HG03103 (cell line): ENCODE data around the gene MARCHF10.
"Not testable (repeated sequence)": the region's sequence is repeated elsewhere in the genome, so short reads cannot be mapped to it uniquely, and the experiment has no call there.

ENCODE experiments used
- ATAC-seq: cut with Tn5 transposase; IDR thresholded peaks from one replicate; pipeline ENCODE4 v1.9.1; 2021; ENCODE audit warnings: low read depth; ENCODE audit not compliant: unreplicated experiment

MARCHF10 gene

DNA sequence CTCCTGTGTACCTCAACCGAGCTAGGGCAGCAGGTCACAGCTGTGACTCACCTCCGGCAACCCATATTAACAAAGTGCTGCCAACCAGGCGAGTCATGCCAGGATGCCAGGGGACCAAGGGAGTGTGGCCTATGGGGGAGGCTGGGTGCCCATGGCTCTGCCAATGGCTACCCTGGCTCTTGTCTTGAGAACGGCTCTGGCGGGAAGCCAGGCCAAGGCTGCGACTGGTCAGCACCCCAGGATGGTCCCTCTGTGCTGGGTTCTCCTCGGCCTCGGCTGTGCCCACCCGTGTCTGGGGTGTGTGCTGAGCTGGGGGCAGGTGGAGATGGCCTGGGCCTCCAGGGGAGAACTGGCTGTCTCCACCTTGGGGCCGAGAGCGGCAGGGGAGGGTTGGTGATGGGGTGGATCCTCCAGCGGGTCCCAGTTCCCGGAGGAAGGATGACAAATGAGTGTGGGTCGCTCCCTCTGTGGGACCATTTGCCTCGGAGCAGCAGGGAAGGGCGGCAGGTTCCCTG, 104.8 kb downstream of the MARCHF10 start:
- no peak for ATAC-seq

- no peak for ATAC-seq
Measured at GRCh38 chr17:62702746-62703260, 105.3 kb downstream of the MARCHF10 start.

GRCh38 chr17:62701706-62702085, 106.4 kb downstream of the MARCHF10 start:
- ATAC-seq, result no peak

DNA sequence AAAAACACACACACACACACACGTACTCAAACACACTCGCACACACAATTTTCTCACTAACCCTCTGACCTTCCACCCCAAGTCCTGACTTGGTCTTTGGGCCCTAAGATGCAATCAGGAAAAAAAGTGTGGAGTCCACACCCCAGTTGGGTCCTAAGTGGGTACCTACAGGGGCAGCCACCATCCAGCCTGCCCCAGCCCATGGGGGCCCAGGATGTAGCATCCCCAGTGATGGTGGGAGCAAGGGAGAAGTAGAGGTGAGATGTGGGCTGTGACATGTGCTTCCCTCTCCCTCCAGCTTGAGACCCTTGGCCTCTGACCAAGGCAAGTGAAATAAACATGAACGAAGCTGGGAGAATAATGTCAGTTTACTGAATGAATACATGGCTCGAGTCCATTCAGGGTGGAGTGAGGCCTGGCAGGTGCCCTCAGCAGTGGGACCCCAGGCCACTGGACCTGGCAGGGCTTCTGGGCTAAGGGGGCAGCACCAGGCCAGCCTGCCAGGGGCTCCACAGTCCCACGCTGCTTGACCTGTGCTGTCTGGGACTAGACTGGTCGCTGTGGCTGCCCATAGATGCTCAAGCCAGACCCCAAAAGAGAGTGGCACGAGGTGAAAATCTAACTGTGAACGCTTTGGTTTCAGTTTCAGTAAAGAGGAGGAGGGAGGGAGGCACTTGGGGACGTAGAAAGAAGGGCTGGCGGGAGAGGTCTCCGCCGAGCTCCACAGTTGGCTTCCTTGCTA, 107.0 kb downstream of the MARCHF10 start:
- no peak for ATAC-seq

- not testable (repeated sequence) for ATAC-seq
Measured at GRCh38 chr17:62698459-62698858, 109.7 kb downstream of the MARCHF10 start.

GRCh38 chr17:62696726-62697490, 111.2 kb downstream of the MARCHF10 start:
- ATAC-seq, result no peak

DNA sequence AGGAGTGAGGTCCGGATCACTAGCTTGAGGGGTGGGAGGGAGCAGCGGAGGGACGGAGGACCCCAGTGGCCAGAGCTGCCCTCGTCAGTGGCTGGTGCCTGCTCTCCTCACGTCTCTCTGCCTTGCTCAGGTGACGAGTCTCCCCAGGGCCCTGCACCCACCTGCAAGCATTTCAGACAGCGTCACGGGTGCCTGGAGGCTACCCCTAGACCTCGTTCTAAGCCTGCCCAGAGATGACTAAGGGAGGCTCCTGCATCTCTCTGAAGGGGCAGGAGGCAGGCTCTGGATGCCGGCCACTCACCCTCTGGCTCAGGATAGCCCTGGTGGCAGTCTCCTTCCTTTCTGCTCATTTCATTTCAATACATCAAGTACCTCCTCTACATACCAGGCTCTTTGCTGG, 111.9 kb downstream of the MARCHF10 start:
- ATAC-seq, result no peak

GRCh38 chr17:62695093-62695738, 112.9 kb downstream of the MARCHF10 start:
- not testable (repeated sequence) for ATAC-seq

- ATAC-seq, result no peak
Measured at GRCh38 chr17:62693616-62694409, 114.3 kb downstream of the MARCHF10 start.

- ATAC-seq, result no peak
Measured at GRCh38 chr17:62692721-62693431, 115.2 kb downstream of the MARCHF10 start.

- no peak for ATAC-seq
Measured at GRCh38 chr17:62692159-62692651, 115.9 kb downstream of the MARCHF10 start.

DNA sequence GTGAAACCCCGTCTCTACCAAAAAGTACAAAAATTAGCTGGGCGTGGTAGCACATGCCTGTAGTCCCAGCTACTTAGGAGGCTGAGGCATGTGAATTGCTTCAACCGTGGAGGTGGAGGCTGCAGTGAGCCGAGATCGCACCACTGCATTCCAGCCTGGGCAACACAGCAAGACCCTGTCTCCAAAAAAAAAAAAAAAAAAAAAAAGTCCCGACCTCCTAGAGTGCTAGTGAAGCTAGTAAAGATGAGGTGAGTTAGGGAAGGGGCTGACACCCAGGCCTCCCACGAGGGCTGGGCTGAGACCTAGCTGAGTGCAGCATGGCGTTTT, 116.6 kb downstream of the MARCHF10 start:
- not testable (repeated sequence) for ATAC-seq

DNA sequence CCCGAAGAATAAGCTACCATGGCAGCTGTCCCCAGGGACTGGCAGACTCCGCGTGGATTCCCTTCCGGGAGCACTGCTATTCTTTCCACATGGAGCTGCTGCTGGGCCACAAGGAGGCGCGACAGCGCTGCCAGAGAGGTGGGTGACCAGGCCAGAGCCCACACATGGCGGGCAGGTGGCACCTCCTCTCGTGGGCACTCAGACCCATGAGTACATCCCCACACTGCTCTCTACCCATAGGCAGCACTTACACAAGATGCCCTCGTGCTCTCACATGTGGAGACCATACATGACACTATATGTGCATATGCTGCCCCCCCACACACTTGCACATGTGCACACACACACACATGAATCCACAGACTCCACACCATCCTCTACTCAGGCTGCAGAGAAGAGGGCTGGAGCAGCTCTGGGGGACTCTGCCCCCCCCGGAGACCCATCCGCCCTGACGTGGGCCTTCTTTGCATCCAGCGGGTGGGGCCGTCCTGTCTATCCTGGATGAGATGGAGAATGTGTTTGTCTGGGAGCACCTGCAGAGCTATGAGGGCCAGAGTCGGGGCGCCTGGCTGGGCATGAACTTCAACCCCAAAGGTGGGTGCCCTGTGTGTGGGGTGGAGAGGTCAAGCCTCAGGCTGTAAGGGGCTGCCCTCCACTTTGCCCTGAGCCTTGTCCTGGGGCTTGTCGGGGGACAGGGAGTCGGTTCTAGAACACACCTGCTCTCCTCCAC, 117.8 kb downstream of the MARCHF10 start:
- ATAC-seq, result no peak

DNA sequence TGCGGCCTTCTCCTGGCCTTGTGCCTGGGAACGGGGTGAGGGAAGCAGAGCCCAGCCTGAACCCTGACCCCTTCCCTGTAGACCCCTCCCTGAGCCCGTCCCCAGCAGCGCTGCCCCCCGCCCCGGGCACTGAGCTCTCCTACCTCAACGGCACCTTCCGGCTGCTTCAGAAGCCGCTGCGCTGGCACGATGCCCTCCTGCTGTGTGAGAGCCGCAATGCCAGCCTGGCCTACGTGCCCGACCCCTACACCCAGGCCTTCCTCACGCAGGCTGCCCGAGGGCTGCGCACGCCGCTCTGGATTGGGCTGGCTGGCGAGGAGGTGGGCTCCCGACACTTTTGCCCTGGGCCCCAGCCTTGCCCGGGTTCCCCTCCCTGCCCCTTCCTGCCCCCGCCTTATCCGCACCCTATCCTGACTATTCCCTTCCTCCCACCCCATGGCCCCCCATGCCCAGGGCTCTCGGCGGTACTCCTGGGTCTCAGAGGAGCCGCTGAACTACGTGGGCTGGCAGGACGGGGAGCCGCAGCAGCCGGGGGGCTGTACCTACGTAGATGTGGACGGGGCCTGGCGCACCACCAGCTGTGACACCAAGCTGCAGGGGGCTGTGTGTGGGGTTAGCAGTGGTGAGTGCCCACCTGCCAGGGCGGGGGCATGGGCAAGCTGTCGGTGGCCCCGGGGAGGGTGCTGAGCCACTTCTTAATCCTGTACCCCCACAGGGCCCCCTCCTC, 118.5 kb downstream of the MARCHF10 start:
- no peak for ATAC-seq

DNA sequence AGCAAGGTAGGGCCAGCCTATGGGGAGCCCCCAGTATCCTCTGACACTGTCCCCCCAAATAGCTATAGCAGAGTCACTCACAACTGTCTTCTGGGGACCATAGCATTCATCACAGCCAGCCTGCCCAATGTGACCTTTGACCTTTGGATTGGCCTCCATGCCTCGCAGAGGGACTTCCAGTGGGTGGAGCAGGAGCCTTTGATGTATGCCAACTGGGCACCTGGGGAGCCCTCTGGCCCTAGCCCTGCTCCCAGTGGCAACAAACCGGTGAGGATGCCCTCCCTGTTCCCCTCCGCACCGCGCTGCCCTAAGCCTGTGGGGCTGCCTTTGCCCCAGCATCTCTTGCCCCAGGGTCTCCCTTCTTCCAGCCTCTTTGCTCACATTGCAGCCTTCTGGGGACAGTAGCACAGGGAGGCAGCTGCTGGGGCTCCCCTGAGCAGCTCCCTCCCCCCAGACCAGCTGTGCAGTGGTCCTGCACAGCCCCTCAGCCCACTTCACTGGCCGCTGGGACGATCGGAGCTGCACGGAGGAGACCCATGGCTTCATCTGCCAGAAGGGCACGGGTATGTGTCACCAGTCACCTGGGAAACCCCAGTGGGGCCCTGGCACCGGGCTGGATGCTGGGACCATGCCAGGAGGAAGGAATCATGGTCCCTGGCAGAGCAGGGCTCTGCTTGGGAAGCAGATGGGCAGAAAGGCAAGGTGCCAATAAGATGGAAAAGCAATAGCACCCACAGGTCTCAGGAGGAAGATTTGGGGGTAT, 119.5 kb downstream of the MARCHF10 start:
- no peak for ATAC-seq

- ATAC-seq, result no peak
Measured at GRCh38 chr17:62687997-62688396, 120.1 kb downstream of the MARCHF10 start.

GRCh38 chr17:62684179-62684578, 123.9 kb downstream of the MARCHF10 start:
- ATAC-seq, result no peak
